HG03066 (cell line): Measurements from ENCODE around the gene SGMS1.
"Not testable (repeated sequence)": the region's sequence is repeated elsewhere in the genome, so short reads cannot be mapped to it uniquely, and the experiment has no call there.

Source experiments
- ATAC-seq: cut with Tn5 transposase; IDR thresholded peaks from one replicate; pipeline ENCODE4 v1.9.1; 2021; ENCODE audit warnings: low read depth; ENCODE audit not compliant: unreplicated experiment

SGMS1 gene

GRCh38 chr10:50477287-50478203 lies 146.2 kb downstream of the SGMS1 start:
- no peak for ATAC-seq

- ATAC-seq, result no peak
Observed at GRCh38 chr10:50473756-50474155, 150.0 kb downstream of the SGMS1 start.

GRCh38 chr10:50472914-50473313 lies 150.8 kb downstream of the SGMS1 start:
- ATAC-seq, result no peak

GRCh38 chr10:50471583-50471975 lies 152.2 kb downstream of the SGMS1 start:
- no peak for ATAC-seq

GRCh38 chr10:50470798-50471582 lies 152.8 kb downstream of the SGMS1 start:
- ATAC-seq, result no peak

GRCh38 chr10:50470345-50470744 lies 153.4 kb downstream of the SGMS1 start:
- ATAC-seq, result no peak

GRCh38 chr10:50469778-50470193 lies 154.0 kb downstream of the SGMS1 start:
- ATAC-seq, result no peak

GRCh38 chr10:50469288-50469687 lies 154.5 kb downstream of the SGMS1 start:
- ATAC-seq, result no peak

- ATAC-seq, result no peak
Observed at GRCh38 chr10:50467209-50467608, 156.5 kb downstream of the SGMS1 start.

- no peak for ATAC-seq
Observed at GRCh38 chr10:50464004-50464409, 159.7 kb downstream of the SGMS1 start.

GRCh38 chr10:50461834-50462233 lies 161.9 kb downstream of the SGMS1 start:
- no peak for ATAC-seq

- no peak for ATAC-seq
Observed at GRCh38 chr10:50461123-50461522, 162.6 kb downstream of the SGMS1 start.

- ATAC-seq, result no peak
Observed at GRCh38 chr10:50456719-50457118, 167.0 kb downstream of the SGMS1 start.

GRCh38 chr10:50453940-50454339 lies 169.8 kb downstream of the SGMS1 start:
- ATAC-seq, result no peak

- ATAC-seq, result no peak
Observed at GRCh38 chr10:50452603-50453002, 171.2 kb downstream of the SGMS1 start.

- ATAC-seq, result no peak
Observed at GRCh38 chr10:50447691-50448090, 176.1 kb downstream of the SGMS1 start.

GRCh38 chr10:50445777-50446176 lies 178.0 kb downstream of the SGMS1 start:
- not testable (repeated sequence) for ATAC-seq

- ATAC-seq, result no peak
Observed at GRCh38 chr10:50440489-50440888, 183.3 kb downstream of the SGMS1 start.

- no peak for ATAC-seq
Observed at GRCh38 chr10:50439806-50440205, 183.9 kb downstream of the SGMS1 start.

GRCh38 chr10:50439187-50439586 lies 184.6 kb downstream of the SGMS1 start:
- ATAC-seq, result no peak

- ATAC-seq, result no peak
Observed at GRCh38 chr10:50438049-50438936, 185.5 kb downstream of the SGMS1 start.
